ENCODE results near the gene LGALSL. TPM values are rescaled to one million over a fixed set of nuclear protein-coding genes. Genes with fewer than 3 reads are reported as not detected.

LGALSL gene
- total RNA-seq, 1 donor = 3.6 TPM

DNA sequence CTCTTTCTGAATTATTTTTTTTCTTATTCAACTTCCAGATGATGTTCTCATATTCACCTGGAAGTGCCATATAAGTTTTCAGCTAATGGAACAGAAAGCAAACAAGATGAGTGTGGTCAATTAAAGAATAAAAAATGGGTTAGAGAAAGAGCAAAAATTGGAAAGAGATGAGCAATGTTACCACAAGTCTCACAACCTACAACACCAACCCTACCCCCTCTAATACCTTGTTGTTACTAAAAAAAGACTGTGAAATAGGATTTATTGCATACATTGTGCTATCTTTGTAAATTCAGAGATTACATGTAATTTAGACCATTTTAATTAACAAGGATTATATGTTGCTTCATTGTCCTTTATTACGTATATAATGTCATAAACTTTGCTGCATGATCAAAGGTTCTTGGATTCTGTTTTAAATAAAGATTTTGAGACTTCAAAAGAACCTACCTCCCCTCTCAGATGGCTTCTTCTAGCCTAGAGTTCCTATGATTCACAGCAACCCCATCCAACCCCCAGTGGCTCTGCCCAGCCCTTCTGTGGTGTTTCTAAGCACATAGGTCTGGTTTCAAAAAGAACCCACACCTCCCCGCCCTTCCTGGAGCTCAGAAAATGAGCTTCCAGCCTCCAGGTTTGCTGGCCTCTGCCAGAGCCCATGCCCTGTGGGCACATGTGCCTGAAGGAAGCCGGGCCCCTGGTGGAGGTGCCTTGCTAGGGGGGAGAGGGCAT, 24.7 kb downstream of the LGALSL start:
- no peaks in the 10 kb centered on the region for H3K36me3 ChIP-seq (ENCODE audit: insufficient read depth, low read length)
- H4K20me1 ChIP-seq (ENCODE audit: insufficient read depth, low read length) = no peaks in the 10 kb centered on the region
- H3K9me3 ChIP-seq (ENCODE audit: low read depth, low read length) = no peaks in the 10 kb centered on the region
- H2AFZ ChIP-seq (ENCODE audit: low read length) = no peak overlapping the region
- H3K4me3 ChIP-seq (ENCODE audit: insufficient read depth, low read length) = no peak overlapping the region
- H3K79me2 ChIP-seq (ENCODE audit: insufficient read depth, low read length) = no peaks in the 10 kb centered on the region
- H3K27ac ChIP-seq (ENCODE audit: low read depth, low read length) = no peak overlapping the region
- TF ChIP-seq, protein P1, sequence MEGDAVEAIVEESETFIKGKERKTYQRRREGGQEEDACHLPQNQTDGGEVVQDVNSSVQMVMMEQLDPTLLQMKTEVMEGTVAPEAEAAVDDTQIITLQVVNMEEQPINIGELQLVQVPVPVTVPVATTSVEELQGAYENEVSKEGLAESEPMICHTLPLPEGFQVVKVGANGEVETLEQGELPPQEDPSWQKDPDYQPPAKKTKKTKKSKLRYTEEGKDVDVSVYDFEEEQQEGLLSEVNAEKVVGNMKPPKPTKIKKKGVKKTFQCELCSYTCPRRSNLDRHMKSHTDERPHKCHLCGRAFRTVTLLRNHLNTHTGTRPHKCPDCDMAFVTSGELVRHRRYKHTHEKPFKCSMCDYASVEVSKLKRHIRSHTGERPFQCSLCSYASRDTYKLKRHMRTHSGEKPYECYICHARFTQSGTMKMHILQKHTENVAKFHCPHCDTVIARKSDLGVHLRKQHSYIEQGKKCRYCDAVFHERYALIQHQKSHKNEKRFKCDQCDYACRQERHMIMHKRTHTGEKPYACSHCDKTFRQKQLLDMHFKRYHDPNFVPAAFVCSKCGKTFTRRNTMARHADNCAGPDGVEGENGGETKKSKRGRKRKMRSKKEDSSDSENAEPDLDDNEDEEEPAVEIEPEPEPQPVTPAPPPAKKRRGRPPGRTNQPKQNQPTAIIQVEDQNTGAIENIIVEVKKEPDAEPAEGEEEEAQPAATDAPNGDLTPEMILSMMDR (IDR thresholded peaks at IDR 0.05; ENCODE audit: extremely low read depth, low read depth, low read length) = no peak
- no peak overlapping the region for H3K4me2 ChIP-seq (ENCODE audit: insufficient read depth, low read length)
- H3K27me3 ChIP-seq (ENCODE audit: insufficient read depth, low read length) = peaks cover 34% of the 10 kb centered on the region
- DNase-seq (ENCODE audit: insufficient read length, low spot score, missing footprints) = no peak
- H3K4me1 ChIP-seq (ENCODE audit: insufficient read depth, low read length) = no peaks in the 10 kb centered on the region

DNA sequence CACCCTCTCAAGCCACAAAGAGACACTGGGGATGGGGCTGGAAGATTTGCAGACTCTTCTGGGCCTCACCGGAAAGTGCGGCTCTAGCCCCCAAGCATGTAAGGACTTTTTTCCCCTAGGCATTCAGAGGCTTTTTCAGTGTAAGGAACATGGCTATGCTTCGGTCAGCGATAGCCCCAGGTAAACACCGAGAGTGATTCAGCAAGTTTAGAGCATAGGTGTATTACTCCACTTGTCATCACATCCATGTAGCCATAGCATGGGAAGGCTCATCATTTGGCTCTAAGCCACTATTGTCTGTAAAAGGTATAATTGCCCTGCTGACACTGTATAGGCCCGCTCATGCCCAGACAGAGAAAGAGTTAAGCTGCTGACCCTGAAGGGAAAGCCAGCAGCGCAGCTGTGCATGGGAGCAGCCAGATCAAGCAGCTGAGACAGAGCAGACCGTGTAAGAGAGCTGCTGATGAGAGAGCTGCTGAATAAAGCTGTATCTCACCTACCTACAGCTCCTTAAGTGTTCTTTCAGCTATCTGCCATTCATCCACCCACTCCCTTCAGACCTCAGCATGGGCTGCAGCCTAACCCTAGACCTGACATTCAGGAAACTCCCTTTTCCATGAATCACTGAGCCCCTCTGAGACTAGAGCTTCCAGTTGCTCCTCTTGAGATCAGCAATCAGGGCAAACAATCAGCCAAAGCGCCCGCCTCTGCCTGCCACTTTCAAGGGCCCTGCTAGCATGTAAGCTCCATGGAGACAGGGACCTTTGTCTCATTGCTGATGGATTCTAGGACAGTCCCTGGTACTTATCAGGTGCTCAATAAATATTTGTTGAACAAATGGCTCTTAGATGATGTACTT, 25.5 kb downstream of the LGALSL start:
- H4K20me1 ChIP-seq (ENCODE audit: insufficient read depth, low read length) = no peaks in the 10 kb centered on the region
- TF ChIP-seq, protein P1 (IDR thresholded peaks at IDR 0.05; ENCODE audit: extremely low read depth, low read depth, low read length) = no peak
- H3K27me3 ChIP-seq (ENCODE audit: insufficient read depth, low read length) = peaks cover 30% of the 10 kb centered on the region
- no peak overlapping the region for H2AFZ ChIP-seq (ENCODE audit: low read length)
- no peak overlapping the region for H3K27ac ChIP-seq (ENCODE audit: low read depth, low read length)
- no peak for DNase-seq (ENCODE audit: insufficient read length, low spot score, missing footprints)
- H3K36me3 ChIP-seq (ENCODE audit: insufficient read depth, low read length) = no peaks in the 10 kb centered on the region
- no peak overlapping the region for H3K4me2 ChIP-seq (ENCODE audit: insufficient read depth, low read length)
- H3K4me1 ChIP-seq (ENCODE audit: insufficient read depth, low read length) = no peaks in the 10 kb centered on the region
- H3K9me3 ChIP-seq (ENCODE audit: low read depth, low read length) = no peaks in the 10 kb centered on the region
- H3K4me3 ChIP-seq (ENCODE audit: insufficient read depth, low read length) = no peak overlapping the region
- no peaks in the 10 kb centered on the region for H3K79me2 ChIP-seq (ENCODE audit: insufficient read depth, low read length)

DNA sequence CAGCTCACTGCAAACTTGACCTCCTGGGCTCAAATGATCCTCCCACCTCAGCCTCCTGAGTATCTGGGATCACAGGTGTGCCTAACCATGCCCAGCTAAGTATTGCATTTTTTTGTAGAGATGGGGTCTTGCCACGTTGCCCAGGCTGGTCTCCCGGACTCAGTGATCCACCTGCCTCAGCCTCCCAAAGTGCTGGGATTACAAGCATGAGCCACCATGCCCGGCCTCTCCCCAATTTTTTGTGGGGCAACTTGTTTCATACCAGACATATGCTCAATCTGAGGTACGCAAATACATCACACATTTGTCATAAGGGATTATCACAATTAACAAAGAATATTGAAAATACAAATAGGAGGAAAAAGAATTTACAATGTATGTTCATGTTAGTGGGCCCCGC, 27.7 kb downstream of the LGALSL start:
- no peaks in the 10 kb centered on the region for H3K4me1 ChIP-seq (ENCODE audit: insufficient read depth, low read length)
- TF ChIP-seq, protein P1 (IDR thresholded peaks at IDR 0.05; ENCODE audit: extremely low read depth, low read depth, low read length) = no peak
- H3K4me2 ChIP-seq (ENCODE audit: insufficient read depth, low read length) = no peak overlapping the region
- DNase-seq (ENCODE audit: insufficient read length, low spot score, missing footprints) = no peak
- H3K9me3 ChIP-seq (ENCODE audit: low read depth, low read length) = no peaks in the 10 kb centered on the region
- H3K27ac ChIP-seq (ENCODE audit: low read depth, low read length) = no peak overlapping the region
- H3K27me3 ChIP-seq (ENCODE audit: insufficient read depth, low read length) = peaks cover 38% of the 10 kb centered on the region
- no peaks in the 10 kb centered on the region for H3K79me2 ChIP-seq (ENCODE audit: insufficient read depth, low read length)
- no peaks in the 10 kb centered on the region for H3K36me3 ChIP-seq (ENCODE audit: insufficient read depth, low read length)
- H2AFZ ChIP-seq (ENCODE audit: low read length) = no peak overlapping the region
- H3K4me3 ChIP-seq (ENCODE audit: insufficient read depth, low read length) = no peak overlapping the region
- no peaks in the 10 kb centered on the region for H4K20me1 ChIP-seq (ENCODE audit: insufficient read depth, low read length)

DNA sequence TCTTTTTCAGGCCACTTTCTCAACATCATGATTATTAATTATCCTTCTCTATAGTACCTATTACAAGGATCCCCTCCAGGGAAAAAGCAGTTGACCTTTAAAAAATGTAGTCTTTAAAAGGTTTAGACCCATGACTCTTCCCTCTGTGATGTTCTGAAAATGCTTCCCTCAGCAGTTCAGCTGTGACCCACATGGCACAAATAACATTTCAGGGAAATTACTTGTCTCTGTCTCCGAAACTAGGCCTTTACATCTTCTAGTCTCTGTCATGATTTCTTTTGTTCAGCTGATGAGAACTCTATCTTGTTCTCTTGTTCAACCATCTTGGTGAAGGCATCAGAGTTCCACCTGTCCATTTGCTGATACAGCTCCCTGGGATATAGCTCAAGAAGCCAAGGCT, 28.3 kb downstream of the LGALSL start:
- H3K4me1 ChIP-seq (ENCODE audit: insufficient read depth, low read length) = no peaks in the 10 kb centered on the region
- TF ChIP-seq, protein P1 (IDR thresholded peaks at IDR 0.05; ENCODE audit: extremely low read depth, low read depth, low read length) = no peak
- no peak overlapping the region for H3K27ac ChIP-seq (ENCODE audit: low read depth, low read length)
- H3K36me3 ChIP-seq (ENCODE audit: insufficient read depth, low read length) = no peaks in the 10 kb centered on the region
- no peak overlapping the region for H2AFZ ChIP-seq (ENCODE audit: low read length)
- H3K9me3 ChIP-seq (ENCODE audit: low read depth, low read length) = no peaks in the 10 kb centered on the region
- peaks cover 43% of the 10 kb centered on the region for H3K27me3 ChIP-seq (ENCODE audit: insufficient read depth, low read length)
- no peaks in the 10 kb centered on the region for H4K20me1 ChIP-seq (ENCODE audit: insufficient read depth, low read length)
- no peaks in the 10 kb centered on the region for H3K79me2 ChIP-seq (ENCODE audit: insufficient read depth, low read length)
- H3K4me2 ChIP-seq (ENCODE audit: insufficient read depth, low read length) = no peak overlapping the region
- no peak for DNase-seq (ENCODE audit: insufficient read length, low spot score, missing footprints)
- H3K4me3 ChIP-seq (ENCODE audit: insufficient read depth, low read length) = no peak overlapping the region

All from osteoblast (primary cell).